GM18907 (cell line): Measurements from ENCODE around the gene MAP2K5.

Experiments
- ATAC-seq: cut with Tn5 transposase; IDR thresholded peaks from one replicate; pipeline ENCODE4 v1.9.1; 2021; ENCODE audit warnings: mild to moderate bottlenecking, moderate library complexity; ENCODE audit not compliant: unreplicated experiment

MAP2K5 gene

GRCh38 chr15:67777773-67778172 lies 235.3 kb downstream of the MAP2K5 start:
- ATAC-seq, result no peak

DNA sequence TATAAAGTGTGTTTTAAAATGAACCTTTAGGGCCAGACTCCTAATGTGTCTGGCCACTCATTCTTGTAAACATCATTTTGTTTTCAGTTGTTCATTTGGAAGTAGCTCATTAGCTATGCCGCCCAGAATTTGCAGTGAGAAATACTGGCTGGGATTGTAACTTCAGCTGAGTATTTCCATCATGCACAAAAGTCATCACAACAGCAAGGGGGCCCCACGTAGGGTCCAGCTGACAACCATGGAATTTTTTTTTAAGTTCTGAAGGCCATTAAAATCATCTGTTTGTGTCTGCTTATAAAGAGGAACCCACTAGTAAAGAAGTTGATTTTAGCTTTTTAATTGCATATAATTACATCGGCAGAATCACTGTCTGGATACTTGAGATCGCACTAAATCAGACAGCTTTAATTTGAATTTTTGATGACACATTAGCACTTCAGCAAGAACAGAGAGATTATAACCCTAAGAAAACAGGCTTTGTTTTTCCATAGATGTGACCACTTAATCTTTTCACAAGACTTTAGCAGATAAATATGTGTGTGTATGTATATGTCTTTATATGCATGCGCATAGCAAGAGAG lies 236.6 kb downstream of the MAP2K5 start:
- no peak for ATAC-seq

DNA sequence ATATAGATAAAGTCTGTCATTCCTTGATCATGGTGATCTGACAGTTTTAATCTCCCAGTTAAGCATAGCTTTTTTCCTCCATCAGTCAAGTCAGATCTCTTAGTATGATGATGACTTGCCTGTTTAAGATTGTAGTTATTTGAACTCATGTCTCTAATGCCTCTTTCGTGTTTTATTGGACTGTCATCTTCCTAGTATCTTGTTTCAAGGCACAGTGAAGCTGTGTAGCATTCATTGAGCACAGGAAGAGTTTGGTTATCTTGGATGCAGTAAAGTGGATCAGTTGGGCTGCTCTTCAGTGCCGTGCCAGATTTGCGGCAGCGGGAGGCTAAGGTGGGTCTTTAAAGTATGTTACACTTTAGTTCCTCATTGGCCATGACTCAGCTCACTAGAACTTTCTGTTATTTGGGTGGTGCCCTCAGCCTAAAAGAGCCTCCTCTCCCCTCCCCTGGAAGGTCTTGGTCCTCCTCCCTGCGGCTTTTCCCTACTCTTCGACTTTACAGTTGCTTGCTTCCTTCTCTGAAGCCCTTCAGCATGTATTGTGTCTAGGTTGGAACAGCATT lies 237.1 kb downstream of the MAP2K5 start:
- no peak for ATAC-seq

DNA sequence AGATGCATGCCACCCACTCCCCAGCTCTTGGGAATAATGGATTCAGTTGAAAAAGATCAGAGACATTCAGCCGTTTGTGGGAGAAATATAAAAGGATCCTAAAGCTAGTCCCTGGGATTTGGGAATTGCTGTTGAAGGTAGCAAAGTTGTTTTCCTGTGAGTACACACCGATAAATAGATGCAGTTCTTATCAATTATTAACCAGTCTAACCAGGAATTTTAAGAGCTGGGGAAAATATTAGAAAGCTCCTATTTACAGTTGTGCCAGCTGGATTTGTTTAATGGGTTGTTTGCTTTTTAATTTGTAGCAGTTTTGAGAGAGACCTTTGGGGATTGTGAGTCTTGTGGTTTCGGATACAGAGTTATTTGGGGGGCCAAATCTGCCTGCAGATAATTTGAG lies 238.6 kb downstream of the MAP2K5 start:
- ATAC-seq, result no peak

DNA sequence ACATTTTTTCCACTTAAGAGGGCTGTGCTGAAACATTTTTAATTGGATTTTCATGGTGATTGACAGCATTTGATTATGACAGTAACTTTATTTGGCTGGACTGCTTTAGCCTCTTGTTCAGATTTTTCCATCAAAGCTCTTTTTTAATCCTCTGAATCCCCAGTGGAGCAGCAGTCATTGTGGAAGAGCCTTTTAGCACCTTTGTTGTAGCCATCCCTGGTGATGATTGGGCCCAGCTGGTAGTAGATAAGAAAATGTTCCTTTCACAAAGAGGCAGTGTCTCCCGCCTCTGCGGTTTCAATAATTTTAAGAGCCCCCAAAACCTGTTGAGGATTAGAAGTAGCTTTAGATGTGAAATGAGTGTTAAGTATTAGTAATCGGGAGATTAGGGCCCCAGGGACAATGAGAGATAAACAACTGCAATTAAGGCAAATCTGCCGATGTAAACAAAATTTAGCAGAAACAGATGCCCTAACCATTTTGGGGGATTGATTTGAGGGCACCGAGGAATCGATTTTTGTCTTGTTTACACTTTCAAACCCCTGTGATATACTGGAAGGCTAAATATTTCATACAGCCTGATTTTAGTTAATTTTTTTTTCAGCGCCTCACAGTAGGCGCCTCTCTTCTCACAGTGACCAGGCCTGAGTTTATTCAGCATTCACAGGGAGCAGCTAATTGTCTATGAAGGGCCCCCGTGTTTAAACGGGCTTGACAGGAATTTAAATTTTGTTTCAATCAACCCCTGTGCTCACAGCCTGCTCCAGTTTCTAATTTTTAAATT lies 239.6 kb downstream of the MAP2K5 start:
- no peak for ATAC-seq

DNA sequence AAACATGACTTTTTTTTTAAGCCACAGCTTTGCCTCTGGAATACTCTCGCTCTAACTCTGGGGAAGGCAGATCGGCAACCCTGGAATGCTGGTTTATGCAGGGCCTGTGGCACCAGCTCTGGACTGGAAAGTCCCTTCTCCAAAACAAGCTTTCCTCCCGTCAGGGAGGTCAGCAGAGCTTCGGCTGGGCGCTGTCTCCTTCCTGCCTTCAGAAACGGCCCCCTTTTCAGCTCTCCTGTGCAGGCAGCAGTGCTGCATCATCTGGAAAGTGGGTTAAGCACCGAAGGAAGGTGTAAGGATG lies 240.1 kb downstream of the MAP2K5 start:
- ATAC-seq, result no peak

GRCh38 chr15:67783303-67783702 lies 240.8 kb downstream of the MAP2K5 start:
- peak; percentile 74 for ATAC-seq

DNA sequence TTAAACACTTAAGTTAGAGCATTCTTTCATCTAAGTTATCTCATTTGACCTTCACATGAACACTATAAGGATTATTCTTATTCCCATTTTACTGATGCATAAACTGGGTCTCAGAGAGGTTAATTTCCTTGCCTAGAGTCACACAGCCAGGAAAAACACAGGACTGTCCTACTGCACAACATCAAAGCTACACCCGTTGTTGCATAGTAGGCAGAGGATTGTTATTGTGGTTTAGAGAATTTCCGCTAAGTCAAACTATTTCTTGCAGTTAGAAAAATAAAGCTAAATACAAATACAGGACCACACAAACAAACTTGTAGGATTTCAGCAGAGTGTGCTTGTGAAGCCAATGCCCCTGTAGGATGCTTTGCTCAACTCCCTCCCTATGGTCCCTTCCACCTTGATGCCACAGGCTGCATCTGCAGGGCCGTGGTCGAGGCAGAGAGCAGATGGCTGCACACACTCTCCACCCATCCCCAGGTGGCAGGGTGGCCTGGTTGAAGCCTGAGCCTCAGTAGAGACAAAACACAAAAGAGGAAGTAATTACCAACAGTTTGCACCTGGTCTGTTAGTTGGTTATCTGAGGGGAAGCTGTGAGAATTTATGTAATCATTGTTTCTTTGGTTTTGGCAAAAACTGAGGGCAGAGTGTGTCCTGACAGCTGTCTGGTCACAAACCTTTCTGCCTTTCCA lies 241.7 kb downstream of the MAP2K5 start:
- peak; percentile 82 for ATAC-seq

DNA sequence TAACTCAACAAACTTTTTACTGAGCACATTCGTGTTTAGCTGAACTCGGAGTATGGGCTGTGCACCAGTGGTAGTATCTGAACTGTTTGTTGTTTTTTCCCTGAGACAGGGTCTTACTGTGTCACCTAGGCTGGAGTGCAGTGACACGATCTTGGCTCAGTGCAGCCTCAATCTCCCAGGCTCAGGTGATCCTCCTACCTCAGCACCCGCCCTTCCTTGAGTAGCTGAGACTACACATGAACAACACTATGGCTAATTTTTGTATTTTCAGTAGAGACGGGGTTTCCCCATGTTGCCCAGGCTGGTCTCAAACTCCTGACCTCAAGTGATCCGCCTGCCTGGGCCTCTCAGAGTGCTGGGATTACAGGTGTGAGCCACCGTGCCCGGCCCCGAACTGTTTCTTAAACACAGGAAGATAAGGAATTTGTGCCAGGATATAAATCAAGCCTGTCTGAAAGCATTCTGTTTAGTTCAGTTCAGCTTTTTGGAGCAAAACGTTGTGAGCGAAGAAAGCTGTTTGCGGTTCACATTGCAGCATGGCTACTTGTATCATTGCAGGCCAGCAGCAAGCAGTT lies 242.4 kb downstream of the MAP2K5 start:
- no peak for ATAC-seq

DNA sequence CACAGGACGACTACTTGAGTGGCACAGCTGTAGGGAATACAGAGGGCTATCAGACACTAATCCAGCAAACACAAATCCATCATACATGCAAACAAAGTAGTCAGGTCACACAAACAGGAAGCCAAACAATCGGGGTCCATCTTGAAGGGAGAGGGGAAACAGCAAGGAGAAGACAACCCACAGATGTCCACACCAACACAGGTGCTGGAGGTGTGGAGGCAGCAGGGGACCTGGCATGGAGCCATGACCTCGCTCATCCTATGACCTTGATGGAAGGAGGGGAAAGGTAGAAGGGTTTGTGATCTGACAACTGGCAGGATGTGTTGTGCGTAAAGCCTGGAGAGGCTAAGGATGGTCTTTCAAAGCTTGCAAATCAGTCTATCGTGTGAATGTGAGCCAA lies 242.9 kb downstream of the MAP2K5 start:
- no peak for ATAC-seq

- no peak for ATAC-seq
Measured at GRCh38 chr15:67786646-67787045, 244.1 kb downstream of the MAP2K5 start.

DNA sequence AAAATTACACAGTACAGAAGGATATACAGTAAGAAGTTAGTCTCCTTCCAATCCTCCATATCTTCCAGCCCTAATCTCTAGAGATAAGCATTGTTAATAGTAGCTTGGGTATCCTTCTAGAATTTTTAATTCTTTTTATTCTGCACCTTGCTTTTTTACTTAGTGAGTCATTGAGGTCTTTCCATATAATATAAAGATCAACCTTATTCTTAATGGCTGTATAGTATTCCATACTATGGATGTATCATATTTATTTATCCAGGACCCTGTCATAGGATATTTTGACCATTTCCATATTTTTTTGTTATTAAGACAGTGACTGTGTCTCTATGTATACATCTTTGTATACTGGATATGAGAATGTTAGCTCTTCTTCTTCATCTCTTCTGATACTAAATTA lies 246.5 kb downstream of the MAP2K5 start:
- no peak for ATAC-seq

GRCh38 chr15:67790610-67791319 lies 248.3 kb downstream of the MAP2K5 start:
- ATAC-seq, result no peak

GRCh38 chr15:67792250-67792942 lies 249.9 kb downstream of the MAP2K5 start:
- no peak for ATAC-seq

- ATAC-seq, result no peak
Measured at GRCh38 chr15:67794832-67795574, 252.5 kb downstream of the MAP2K5 start.

GRCh38 chr15:67796196-67797127 lies 254.0 kb downstream of the MAP2K5 start:
- ATAC-seq, result no peak

GRCh38 chr15:67799801-67800205 lies 257.3 kb downstream of the MAP2K5 start:
- ATAC-seq, result no peak

- no peak for ATAC-seq
Measured at GRCh38 chr15:67801142-67801541, 258.6 kb downstream of the MAP2K5 start.
